Measurements from ENCODE around the gene HNRNPA0.

DNA sequence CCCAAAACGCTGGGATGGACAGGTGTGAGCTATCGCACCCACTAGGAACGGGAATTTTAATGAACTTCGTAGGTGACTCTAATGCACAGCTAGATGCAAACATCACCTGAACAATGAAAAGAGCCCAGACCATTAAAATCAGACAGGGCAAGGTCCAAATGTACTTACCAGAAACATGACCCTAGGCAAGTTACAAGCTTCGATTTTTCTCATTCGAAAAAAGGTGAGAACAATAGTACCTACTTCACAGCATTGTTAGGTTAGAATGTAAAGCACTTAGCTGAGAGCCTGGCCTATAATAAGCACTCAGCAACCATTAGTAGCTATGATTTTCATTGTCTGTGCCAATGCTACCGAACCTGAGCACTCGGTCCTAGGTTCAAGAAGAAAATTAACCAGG lies 12.4 kb downstream of the HNRNPA0 start:
- TF ChIP-seq GATA2 (IDR thresholded peaks at IDR 0.05; ENCODE audit: low read depth, low read length) (no peak), GATA3 (IDR thresholded peaks at IDR 0.05; ENCODE audit: low read depth, low read length) (no peak)

All from SH-SY5Y (cell line).